ENCODE data around the gene TLL1.

The TLL1 gene

GRCh38 chr4:165851256-165851655 lies 21.8 kb upstream of the TLL1 start:
- H3K36me3 ChIP-seq (ENCODE audit: insufficient read depth, low read length) = no peaks in the 10 kb centered on the region
- TF ChIP-seq CTCF (IDR thresholded peaks at IDR 0.05; ENCODE audit: borderline replicate concordance, extremely low read depth, low read length, poor library complexity, severe bottlenecking) (no peak), EZH2 (IDR thresholded peaks at IDR 0.05; ENCODE audit: borderline replicate concordance, low read depth, low read length, severe bottlenecking) (no peak)
- DNase-seq = no peak
- H3K4me2 ChIP-seq (ENCODE audit: insufficient read depth, low read length) = no peak overlapping the region
- no peak overlapping the region for H2AFZ ChIP-seq (ENCODE audit: low read depth, low read length)
- no peaks in the 10 kb centered on the region for H3K27me3 ChIP-seq (ENCODE audit: insufficient read depth, low read length, poor library complexity)
- no peak overlapping the region for H3K9ac ChIP-seq (ENCODE audit: low read depth, low read length)
- H3K4me3 ChIP-seq (ENCODE audit: low read depth in 1 of 2, low read length in 2 of 2) = no peak overlapping the region
- H3K27ac ChIP-seq (ENCODE audit: low read length) = no peak overlapping the region
- ATAC-seq (ENCODE audit: insufficient read depth, low read depth) = no peak
- no peaks in the 10 kb centered on the region for H3K4me1 ChIP-seq (ENCODE audit: insufficient read depth, low read length)
- H3K9me3 ChIP-seq (ENCODE audit: insufficient read depth, low read length, severe bottlenecking) = no peaks in the 10 kb centered on the region
- no peaks in the 10 kb centered on the region for H4K20me1 ChIP-seq (ENCODE audit: insufficient read depth, low read length)
- no peaks in the 10 kb centered on the region for H3K79me2 ChIP-seq (ENCODE audit: insufficient read depth, low read length)

DNA sequence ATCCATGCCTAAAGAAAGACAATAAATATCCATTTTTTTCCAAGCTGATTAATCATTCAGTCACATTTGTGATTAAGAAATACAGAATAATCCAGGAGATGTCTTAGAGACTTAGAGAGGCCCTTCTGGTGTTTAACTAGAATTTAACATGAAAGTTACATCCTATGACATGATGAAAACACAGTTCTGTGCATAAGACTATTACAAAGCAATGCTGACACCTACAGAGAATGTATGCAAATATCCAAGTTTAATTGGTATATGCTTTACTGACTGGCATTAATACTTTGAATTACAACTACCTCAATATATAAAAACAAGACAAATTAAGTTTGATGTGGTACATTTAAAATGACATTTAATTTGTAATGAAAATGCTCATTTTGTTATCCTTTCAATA lies 17.8 kb upstream of the TLL1 start:
- Histone ChIP-seq H3K4me3 (ENCODE audit: low read depth in 1 of 2, low read length in 2 of 2) (no peak overlapping the region), H2AFZ (ENCODE audit: low read depth, low read length) (no peak overlapping the region), H3K36me3 (ENCODE audit: insufficient read depth, low read length) (no peaks in the 10 kb centered on the region), H3K9me3 (ENCODE audit: insufficient read depth, low read length, severe bottlenecking) (no peaks in the 10 kb centered on the region), H3K27ac (ENCODE audit: low read length) (no peak overlapping the region), H3K4me1 (ENCODE audit: insufficient read depth, low read length) (no peaks in the 10 kb centered on the region), H4K20me1 (ENCODE audit: insufficient read depth, low read length) (no peaks in the 10 kb centered on the region), H3K27me3 (ENCODE audit: insufficient read depth, low read length, poor library complexity) (no peaks in the 10 kb centered on the region), H3K9ac (ENCODE audit: low read depth, low read length) (no peak overlapping the region), H3K4me2 (ENCODE audit: insufficient read depth, low read length) (no peak overlapping the region), H3K79me2 (ENCODE audit: insufficient read depth, low read length) (no peaks in the 10 kb centered on the region)
- DNase-seq (no peak), ATAC-seq (ENCODE audit: insufficient read depth, low read depth) (no peak)
- TF ChIP-seq EZH2 (IDR thresholded peaks at IDR 0.05; ENCODE audit: borderline replicate concordance, low read depth, low read length, severe bottlenecking) (no peak), CTCF (IDR thresholded peaks at IDR 0.05; ENCODE audit: borderline replicate concordance, extremely low read depth, low read length, poor library complexity, severe bottlenecking) (no peak)

GRCh38 chr4:165861363-165861762 lies 11.7 kb upstream of the TLL1 start:
- Histone ChIP-seq H3K4me1 (ENCODE audit: insufficient read depth, low read length) (no peaks in the 10 kb centered on the region), H3K9ac (ENCODE audit: low read depth, low read length) (no peak overlapping the region), H3K27me3 (ENCODE audit: insufficient read depth, low read length, poor library complexity) (no peaks in the 10 kb centered on the region), H3K27ac (ENCODE audit: low read length) (no peak overlapping the region), H3K79me2 (ENCODE audit: insufficient read depth, low read length) (no peaks in the 10 kb centered on the region), H2AFZ (ENCODE audit: low read depth, low read length) (no peak overlapping the region), H3K4me3 (ENCODE audit: low read depth in 1 of 2, low read length in 2 of 2) (no peak overlapping the region), H3K9me3 (ENCODE audit: insufficient read depth, low read length, severe bottlenecking) (no peaks in the 10 kb centered on the region), H4K20me1 (ENCODE audit: insufficient read depth, low read length) (no peaks in the 10 kb centered on the region), H3K36me3 (ENCODE audit: insufficient read depth, low read length) (no peaks in the 10 kb centered on the region), H3K4me2 (ENCODE audit: insufficient read depth, low read length) (no peak overlapping the region)
- ATAC-seq (ENCODE audit: insufficient read depth, low read depth) = no peak
- no peak for TF ChIP-seq EZH2 (IDR thresholded peaks at IDR 0.05; ENCODE audit: borderline replicate concordance, low read depth, low read length, severe bottlenecking)
- TF ChIP-seq CTCF (IDR thresholded peaks at IDR 0.05; ENCODE audit: borderline replicate concordance, extremely low read depth, low read length, poor library complexity, severe bottlenecking) = no peak
- DNase-seq = no peak

DNA sequence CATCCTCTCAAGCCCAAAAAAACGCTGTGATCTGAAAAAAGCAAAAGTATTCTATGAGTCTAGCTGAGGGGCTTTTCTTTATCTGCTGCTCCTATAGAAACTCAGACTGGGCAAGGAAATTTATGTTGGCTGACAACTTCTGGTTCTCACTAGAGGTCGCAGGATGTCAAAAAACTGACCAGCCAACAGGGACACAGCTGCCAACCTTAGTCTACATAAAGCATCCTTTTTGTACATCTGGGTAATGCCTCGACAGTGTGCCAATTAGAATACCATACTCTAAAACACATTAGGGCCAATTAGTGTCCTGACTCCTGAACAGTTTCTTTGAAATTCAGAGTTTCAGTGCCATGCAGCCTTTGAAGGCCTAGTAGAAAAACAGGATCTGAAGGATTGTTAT lies 8.8 kb upstream of the TLL1 start:
- no peak overlapping the region for H2AFZ ChIP-seq (ENCODE audit: low read depth, low read length)
- no peak overlapping the region for H3K9ac ChIP-seq (ENCODE audit: low read depth, low read length)
- no peaks in the 10 kb centered on the region for H3K4me1 ChIP-seq (ENCODE audit: insufficient read depth, low read length)
- no peak overlapping the region for H3K27ac ChIP-seq (ENCODE audit: low read length)
- ATAC-seq (ENCODE audit: insufficient read depth, low read depth) (no peak), DNase-seq (no peak)
- H3K4me2 ChIP-seq (ENCODE audit: insufficient read depth, low read length) = no peak overlapping the region
- H3K27me3 ChIP-seq (ENCODE audit: insufficient read depth, low read length, poor library complexity) = no peaks in the 10 kb centered on the region
- H4K20me1 ChIP-seq (ENCODE audit: insufficient read depth, low read length) = no peaks in the 10 kb centered on the region
- H3K9me3 ChIP-seq (ENCODE audit: insufficient read depth, low read length, severe bottlenecking) = no peaks in the 10 kb centered on the region
- H3K4me3 ChIP-seq (ENCODE audit: low read depth in 1 of 2, low read length in 2 of 2) = no peak overlapping the region
- H3K36me3 ChIP-seq (ENCODE audit: insufficient read depth, low read length) = no peaks in the 10 kb centered on the region
- H3K79me2 ChIP-seq (ENCODE audit: insufficient read depth, low read length) = no peaks in the 10 kb centered on the region
- no peak for TF ChIP-seq EZH2 (IDR thresholded peaks at IDR 0.05; ENCODE audit: borderline replicate concordance, low read depth, low read length, severe bottlenecking)
- TF ChIP-seq CTCF (IDR thresholded peaks at IDR 0.05; ENCODE audit: borderline replicate concordance, extremely low read depth, low read length, poor library complexity, severe bottlenecking) = no peak
